ENCODE data around the gene HSD3B7. TPM values are rescaled to one million over a fixed set of nuclear protein-coding genes. Genes with fewer than 3 reads are reported as not detected.

HSD3B7 gene
- 11.7 and 71.5 TPM in 2 replicates for total RNA-seq (ENCODE audit: low replicate concordance)

DNA sequence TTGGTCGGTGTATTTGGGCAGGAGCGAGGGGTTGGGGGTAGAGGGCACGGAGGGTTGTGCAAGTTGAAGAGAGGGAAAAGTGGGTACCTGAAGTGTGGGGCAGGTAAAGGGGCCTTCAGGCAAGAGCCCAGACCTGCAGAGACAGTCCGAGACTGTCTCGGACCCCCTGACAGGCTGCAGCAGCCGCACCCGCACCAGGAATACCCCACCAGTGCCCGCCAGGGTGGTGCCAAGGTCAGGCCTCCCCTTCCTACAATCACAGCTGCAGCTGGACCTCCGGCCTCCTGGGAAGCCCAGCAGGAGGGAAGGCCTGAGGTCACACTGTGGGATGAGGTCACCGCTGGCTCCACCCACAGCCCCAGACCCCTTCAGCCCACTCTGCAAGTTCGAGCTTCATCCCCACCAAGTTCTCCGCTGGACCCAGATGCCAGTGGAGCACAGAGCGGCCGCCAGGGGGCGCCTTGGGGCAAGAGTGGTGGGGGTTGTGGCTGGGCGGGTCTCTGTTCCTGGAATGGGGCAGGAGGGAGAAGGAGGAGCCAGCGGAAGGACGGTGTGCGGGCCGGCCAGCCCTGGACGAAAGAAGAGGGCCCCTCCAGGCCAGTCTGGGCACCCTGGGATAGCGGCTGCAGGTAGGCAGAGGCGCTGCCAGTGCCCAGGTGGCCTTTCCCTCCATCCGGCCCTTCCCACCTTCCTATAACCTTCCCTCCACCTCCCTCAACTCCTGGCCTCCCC, at the start of gene HSD3B7:
HSD3B7 (plus strand) TSS at position 539 of the 732 bp plus-strand sequence. CDS start 452 bp downstream, outside the sequence.

DNA sequence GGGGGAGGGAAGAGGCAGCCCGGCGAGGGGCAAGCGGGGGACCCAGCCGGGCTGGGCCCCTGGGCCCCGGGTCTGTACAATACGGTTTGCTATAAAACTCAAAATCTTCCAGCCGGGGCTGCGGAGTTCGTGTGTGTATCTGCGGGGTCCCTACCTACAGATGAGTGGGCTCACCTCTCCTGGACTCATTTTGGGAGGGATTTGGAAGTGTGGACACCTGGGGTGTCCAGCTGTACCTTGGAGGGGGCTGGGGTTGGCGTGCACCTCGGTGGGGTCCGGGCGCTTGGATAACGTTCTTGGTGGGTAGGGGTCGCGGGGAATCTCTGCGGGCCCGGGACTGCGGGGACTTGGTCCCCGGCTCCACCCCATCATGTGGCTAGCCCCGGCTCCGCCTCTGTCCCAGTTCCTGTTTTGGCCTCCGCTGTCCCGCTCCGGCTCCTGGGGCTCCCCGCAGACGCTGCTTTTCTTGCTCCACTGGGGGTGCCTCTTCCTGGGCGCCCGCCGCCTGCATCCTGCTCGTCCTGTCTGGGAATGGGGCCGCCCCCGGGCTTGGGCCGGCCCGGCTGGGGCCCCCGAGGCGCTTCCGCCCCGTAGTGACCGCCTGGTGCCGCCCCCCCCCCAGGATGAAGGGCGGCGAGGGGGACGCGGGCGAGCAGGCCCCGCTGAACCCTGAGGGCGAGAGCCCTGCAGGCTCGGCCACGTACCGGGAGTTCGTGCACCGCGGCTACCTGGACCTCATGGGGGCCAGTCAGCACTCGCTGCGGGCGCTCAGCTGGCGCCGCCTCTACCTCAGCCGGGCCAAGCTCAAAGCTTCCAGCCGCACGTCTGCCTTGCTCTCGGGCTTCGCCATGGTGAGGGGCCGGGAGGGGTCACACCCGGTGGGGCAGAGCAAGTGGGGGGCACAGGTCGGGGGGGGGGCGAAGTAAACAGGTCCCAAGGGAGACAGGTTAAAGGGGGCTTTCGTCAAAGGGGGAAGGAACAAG, 36.0 kb upstream of the HSD3B7 start, which contains the start of gene ORAI3:
ORAI3 (plus strand) TSS at position 402 of the 983 bp plus-strand sequence; CDS start at position 624, 222 bp downstream.

GRCh38 chr16:30957456-30958174, 27.4 kb upstream of the HSD3B7 start, which contains the start of gene SETD1A:
SETD1A (plus strand) TSS chr16:30957754; CDS start chr16:30958732, 978 bp downstream.

DNA sequence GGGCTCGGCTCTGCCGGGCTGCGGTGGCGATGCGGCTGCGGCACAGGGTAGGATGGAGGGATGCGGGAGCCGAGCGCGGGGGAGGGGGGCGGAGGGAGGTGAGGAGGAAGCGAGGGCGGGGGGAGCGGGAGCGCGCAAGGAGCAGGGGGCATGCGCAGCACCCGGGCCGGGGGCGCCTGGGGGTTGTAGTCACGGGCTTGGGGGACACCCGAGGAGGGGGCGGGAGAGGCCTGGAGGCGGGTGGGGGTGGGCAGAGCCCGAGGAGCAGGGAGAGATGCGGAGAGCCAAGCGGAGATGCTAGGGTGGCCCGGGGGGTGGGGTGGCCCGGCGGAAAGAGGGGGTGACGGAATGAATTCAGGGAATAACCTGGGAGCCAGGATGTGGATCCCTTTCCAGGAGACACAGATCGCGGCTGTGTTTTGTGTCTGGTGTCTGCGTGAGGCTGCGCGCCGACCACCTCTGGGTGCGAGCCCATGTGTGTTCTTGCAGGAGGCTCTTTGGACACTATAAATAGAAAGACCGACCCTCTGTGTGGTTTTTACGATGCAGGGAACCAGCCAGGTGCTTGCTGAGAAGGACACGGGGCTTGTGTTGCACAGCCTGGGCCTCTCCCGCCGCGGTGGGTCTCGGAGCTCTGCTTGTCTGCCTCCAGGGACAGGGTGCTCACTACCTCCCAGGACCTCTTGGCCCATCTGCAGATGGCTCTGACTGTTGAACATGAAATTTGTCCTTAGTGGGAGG, 25.7 kb downstream of the HSD3B7 start, which contains the start of gene STX1B:
STX1B (minus strand) TSS at position 54 of the 741 bp plus-strand sequence. CDS start 242 bp downstream, outside the sequence.

DNA sequence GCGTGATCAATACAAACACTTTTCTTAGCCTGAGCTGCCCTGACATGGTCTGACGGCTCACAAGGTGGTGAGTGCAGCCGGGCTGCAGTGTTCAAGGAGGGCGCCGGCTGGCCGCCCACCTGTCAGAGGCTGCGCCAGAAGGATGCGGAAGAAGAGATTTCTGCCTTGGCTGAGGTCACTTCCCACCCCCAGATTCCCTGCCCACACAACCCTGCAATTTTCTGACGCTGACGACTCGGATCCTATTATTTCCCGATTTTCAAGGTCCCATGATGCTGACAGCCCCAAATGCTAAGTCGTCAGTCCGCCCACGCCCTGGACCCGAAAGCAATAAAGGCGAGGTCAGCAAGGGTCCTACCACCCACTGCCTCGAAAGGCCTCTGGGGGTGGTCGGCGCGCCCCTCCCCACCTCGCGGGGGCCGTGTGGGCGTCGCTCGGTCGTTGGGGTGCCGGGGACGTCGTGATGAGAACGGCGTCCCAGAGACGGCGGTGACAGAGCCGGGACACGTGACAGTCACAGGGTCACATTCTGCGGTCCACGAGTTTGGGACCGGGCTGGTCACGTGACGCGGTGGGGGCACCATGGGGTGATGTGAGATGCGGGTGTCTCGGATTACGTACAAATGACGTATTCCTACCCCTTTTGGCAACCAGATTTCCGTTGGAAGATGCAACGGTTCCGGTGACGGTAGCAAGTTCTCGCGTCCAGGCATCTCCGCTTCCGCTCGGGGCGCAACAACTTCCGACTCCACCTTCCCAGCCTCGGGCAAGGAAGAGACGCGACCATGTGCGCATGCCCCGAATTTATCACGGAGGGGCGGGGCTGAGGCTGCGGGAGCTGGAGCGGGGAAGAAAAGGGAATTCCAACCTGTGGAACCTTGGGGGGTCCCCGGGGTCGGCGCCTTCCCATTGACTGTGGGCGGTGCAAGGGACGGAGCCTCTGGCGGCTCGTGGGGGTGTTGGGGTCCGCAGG, 48.0 kb downstream of the HSD3B7 start, which contains the start of gene STX4:
STX4 (plus strand) TSS at position 823 of the 973 bp plus-strand sequence. CDS start 248 bp downstream, outside the sequence.

Other genes starting within 250 kb of the HSD3B7 start
- gene PHKG2, start 236.8 kb upstream of the HSD3B7 start, total RNA-seq (ENCODE audit: low replicate concordance), result 15.3 and 16.7 TPM in 2 replicates
- 1.9 and 2.6 TPM in 2 replicates for gene CFAP119, start 223.1 kb upstream of the HSD3B7 start, total RNA-seq (ENCODE audit: low replicate concordance)
- gene RNF40, start 222.9 kb upstream of the HSD3B7 start, total RNA-seq (ENCODE audit: low replicate concordance), result 47.7 and 54.2 TPM in 2 replicates
- gene ZNF629, start 198.0 kb upstream of the HSD3B7 start, total RNA-seq (ENCODE audit: low replicate concordance), result 3.3 and 6.8 TPM in 2 replicates
- gene BCL7C, start 91.1 kb upstream of the HSD3B7 start, total RNA-seq (ENCODE audit: low replicate concordance), result 16.7 and 35.9 TPM in 2 replicates
- 0.23 and 0.98 TPM in 2 replicates for gene CTF1, start 88.6 kb upstream of the HSD3B7 start, total RNA-seq (ENCODE audit: low replicate concordance)
- 8.2 and 13.9 TPM in 2 replicates for gene FBXL19, start 61.6 kb upstream of the HSD3B7 start, total RNA-seq (ENCODE audit: low replicate concordance)
- gene ORAI3, start 36.1 kb upstream of the HSD3B7 start, total RNA-seq (ENCODE audit: low replicate concordance), result 21.3 and 41.2 TPM in 2 replicates
- gene SETD1A, start 27.5 kb upstream of the HSD3B7 start, total RNA-seq (ENCODE audit: low replicate concordance), result 1.6 and 2.2 TPM in 2 replicates
- gene STX1B, start 25.4 kb downstream of the HSD3B7 start, total RNA-seq (ENCODE audit: low replicate concordance), result 0.53 and 2.7 TPM in 2 replicates
- gene STX4, start 48.4 kb downstream of the HSD3B7 start, total RNA-seq (ENCODE audit: low replicate concordance), result 26.2 and 59.8 TPM in 2 replicates
- gene ZNF668, start 89.0 kb downstream of the HSD3B7 start, total RNA-seq (ENCODE audit: low replicate concordance), result 9.3 and 12.3 TPM in 2 replicates
- gene ZNF646, start 89.2 kb downstream of the HSD3B7 start, total RNA-seq (ENCODE audit: low replicate concordance), result 9.8 and 10.4 TPM in 2 replicates
- gene PRSS53, start 103.7 kb downstream of the HSD3B7 start, total RNA-seq (ENCODE audit: low replicate concordance), result 1.2 and 1.5 TPM in 2 replicates
- gene VKORC1, start 109.6 kb downstream of the HSD3B7 start, total RNA-seq (ENCODE audit: low replicate concordance), result 105 and 187 TPM in 2 replicates
- 8.3 and 15.0 TPM in 2 replicates for gene BCKDK, start 123.2 kb downstream of the HSD3B7 start, total RNA-seq (ENCODE audit: low replicate concordance)
- 26.2 and 26.8 TPM in 2 replicates for gene KAT8, start 132.5 kb downstream of the HSD3B7 start, total RNA-seq (ENCODE audit: low replicate concordance)
- not detected in 2 replicates for gene PRSS8, start 150.5 kb downstream of the HSD3B7 start, total RNA-seq (ENCODE audit: low replicate concordance)
- gene PRSS36, start 164.9 kb downstream of the HSD3B7 start, total RNA-seq (ENCODE audit: low replicate concordance), result 0.45 TPM in 1 of 2 replicates, not detected in the other
- 25.2 and 35.3 TPM in 2 replicates for gene FUS, start 194.9 kb downstream of the HSD3B7 start, total RNA-seq (ENCODE audit: low replicate concordance)
- 43.5 and 69.2 TPM in 2 replicates for gene PYCARD, start 217.6 kb downstream of the HSD3B7 start, total RNA-seq (ENCODE audit: low replicate concordance)
- gene TRIM72, start 228.9 kb downstream of the HSD3B7 start, total RNA-seq (ENCODE audit: low replicate concordance), result under 0.01 TPM in 1 of 2 replicates, not detected in the other
- not detected in 2 replicates for gene PYDC1, start 231.9 kb downstream of the HSD3B7 start, total RNA-seq (ENCODE audit: low replicate concordance)

Data from smooth muscle cell of the coronary artery (primary cell).